Neuronal stem cell (in vitro differentiated cells): ENCODE measurements around the gene PAK6.

Experiments
- DNase-seq: peaks from one replicate; pipeline ENCODE4 v3.0.0-alpha.2; 2013; ENCODE audit warnings: low spot score
- H2AFZ ChIP-seq: one replicate; pipeline ENCODE4 v1.6.1; 2013; ENCODE audit warnings: mild to moderate bottlenecking, low read length, inconsistent platforms
- H2AK5ac ChIP-seq: 2 replicates; pipeline ENCODE4 v1.6.1; 2013; ENCODE audit warnings: low read depth, mild to moderate bottlenecking, inconsistent platforms, low read length, moderate library complexity, mixed read lengths
- H2BK120ac ChIP-seq: 2 replicates; pipeline ENCODE4 v1.6.1; 2013; ENCODE audit warnings: low read depth, mild to moderate bottlenecking, inconsistent platforms, low read length, moderate library complexity, mixed read lengths
- H2BK12ac ChIP-seq: one replicate; pipeline ENCODE4 v1.6.1; 2013; ENCODE audit warnings: low read length, inconsistent platforms
- H2BK15ac ChIP-seq: 2 replicates; pipeline ENCODE4 v1.6.1; 2013; ENCODE audit warnings: mild to moderate bottlenecking, low read length, inconsistent platforms, mixed read lengths
- H2BK5ac ChIP-seq: one replicate; pipeline ENCODE4 v1.6.1; 2013; ENCODE audit warnings: inconsistent platforms, mild to moderate bottlenecking, low read length, moderate library complexity
- H3K14ac ChIP-seq: one replicate; pipeline ENCODE4 v1.6.1; 2013; ENCODE audit warnings: low read length, inconsistent platforms
- H3K18ac ChIP-seq: 2 replicates; pipeline ENCODE4 v1.6.1; 2013; ENCODE audit warnings: low read length, inconsistent platforms
- H3K23ac ChIP-seq: 2 replicates; pipeline ENCODE4 v1.6.1; 2013; ENCODE audit warnings: low read depth, mild to moderate bottlenecking, mixed read lengths, low read length, inconsistent platforms; ENCODE audit not compliant: poor library complexity
- H3K27ac ChIP-seq: replicated peaks from 3 replicates; pipeline ENCODE4 v1.5.1; 2013; ENCODE audit warnings: low read length, inconsistent platforms
- H3K27me3 ChIP-seq, 3 experiments: 2 replicates each; pipeline ENCODE4 v1.6.1; 2013; ENCODE audit warnings: low read length in 3 of 3, mild to moderate bottlenecking in 2 of 3, inconsistent platforms in 1 of 3, low read depth in 1 of 3, mixed read lengths in 1 of 3, moderate library complexity in 1 of 3; ENCODE audit not compliant: control insufficient read depth in 3 of 3, insufficient read depth in 3 of 3
- H3K36me3 ChIP-seq, 2 donors: replicated peaks in 1 of 2; 2 replicates each; pipeline ENCODE4 v1.6.1; 2013; ENCODE audit warnings: low read length in 2 of 2; ENCODE audit not compliant: control insufficient read depth in 2 of 2, insufficient read depth in 2 of 2
- H3K4ac ChIP-seq: 2 replicates; pipeline ENCODE4 v1.6.1; 2013; ENCODE audit warnings: inconsistent platforms, mild to moderate bottlenecking, low read length, moderate library complexity
- H3K4me1 ChIP-seq, 2 donors: 1 replicate in 1 of 2; 2 replicates in 1 of 2; pipeline ENCODE4 v1.6.1; 2013; ENCODE audit warnings: low read length in 2 of 2, low read depth in 1 of 2; ENCODE audit not compliant: control insufficient read depth in 2 of 2, insufficient read depth in 1 of 2
- H3K4me2 ChIP-seq: one replicate; pipeline ENCODE4 v1.6.1; 2013; ENCODE audit warnings: mild to moderate bottlenecking, low read length, inconsistent platforms; ENCODE audit not compliant: insufficient read depth, poor library complexity, severe bottlenecking
- H3K4me3 ChIP-seq, 2 donors: 2 replicates each; pipeline ENCODE4 v1.5.1; 2013; ENCODE audit warnings: low read length in 2 of 2, mild to moderate bottlenecking in 2 of 2, inconsistent platforms in 1 of 2, moderate library complexity in 1 of 2
- H3K79me1 ChIP-seq: one replicate; pipeline ENCODE4 v1.6.1; 2013; ENCODE audit warnings: low read depth, mild to moderate bottlenecking, inconsistent platforms, low read length, moderate library complexity
- H3K9ac ChIP-seq: one replicate; pipeline ENCODE4 v1.6.1; 2013; ENCODE audit warnings: mild to moderate bottlenecking, low read depth, low read length, inconsistent platforms; ENCODE audit not compliant: poor library complexity
- H3K9me3 ChIP-seq, 2 donors: replicated peaks in 1 of 2; 2 replicates each; pipeline versions ENCODE3 to v1.6.1; 2013; ENCODE audit warnings: low read length in 2 of 2, mild to moderate bottlenecking in 2 of 2, inconsistent platforms in 1 of 2, low read depth in 1 of 2, mixed read lengths in 1 of 2, moderate library complexity in 1 of 2; ENCODE audit not compliant: control insufficient read depth in 2 of 2, insufficient read depth in 1 of 2
- H4K8ac ChIP-seq: one replicate; pipeline ENCODE4 v1.6.1; 2013; ENCODE audit warnings: low read depth, mild to moderate bottlenecking, inconsistent platforms, low read length, moderate library complexity
- H4K91ac ChIP-seq: one replicate; pipeline ENCODE4 v1.6.1; 2013; ENCODE audit warnings: low read length, low read depth, mild to moderate bottlenecking, inconsistent platforms; ENCODE audit not compliant: poor library complexity
- WGBS, 2 donors: extraction: QIAGEN DNeasy Blood & Tissue Kit; methylation state at CpG; one replicate each; pipeline ENCODE4 v1.1.7; 2013; ENCODE audit warnings: missing lambda C conversion rate in 2 of 2, mixed read lengths in 1 of 2; ENCODE audit not compliant: insufficient read length in 2 of 2, insufficient replicate concordance in 1 of 2; ENCODE audit errors: extremely low coverage in 2 of 2; 5-methylcytosine and 5-hydroxymethylcytosine counted together

The PAK6 gene

GRCh38 chr15:40247406-40247971 lies 8.6 kb downstream of the PAK6 start:
- no peak overlapping the region for H3K9ac ChIP-seq
- no peak for DNase-seq
- no peak overlapping the region for H2AK5ac ChIP-seq
- H2AFZ ChIP-seq = no peak overlapping the region
- no peaks in the 10 kb centered on the region for H3K36me3 ChIP-seq
- no CpG with 5 or more reads among the region's 12 CpGs for WGBS, 2 donors
- no peak overlapping the region for H3K14ac ChIP-seq
- no peak overlapping the region for H3K27ac ChIP-seq
- no peak overlapping the region for H2BK120ac ChIP-seq
- H4K8ac ChIP-seq = no peak overlapping the region
- H3K23ac ChIP-seq = no peak overlapping the region
- no peak overlapping the region for H2BK12ac ChIP-seq
- no peak overlapping the region for H2BK5ac ChIP-seq
- peaks cover 9 to 37% (median 23%) of the 10 kb centered on the region in 3 experiments for H3K27me3 ChIP-seq
- no peak overlapping the region for H3K4me2 ChIP-seq
- H4K91ac ChIP-seq = no peak overlapping the region
- H3K4me1 ChIP-seq = peaks cover 5 to 10% of the 10 kb centered on the region in 2 donors
- H3K4me3 ChIP-seq = no peak overlapping the region
- no peak overlapping the region for H2BK15ac ChIP-seq
- no peak overlapping the region for H3K4ac ChIP-seq
- no peak overlapping the region for H3K18ac ChIP-seq
- no peaks in the 10 kb centered on the region for H3K79me1 ChIP-seq
- no peaks in the 10 kb centered on the region for H3K9me3 ChIP-seq

GRCh38 chr15:40248006-40248783 lies 9.3 kb downstream of the PAK6 start:
- Histone ChIP-seq H4K91ac (no peak overlapping the region), H3K4me1 (peaks cover 6 to 10% of the 10 kb centered on the region in 2 donors), H3K23ac (peak overlapping the region; percentile 5), H3K14ac (peak overlapping the region; percentile 78), H3K36me3 (no peaks in the 10 kb centered on the region), H2BK120ac (no peak overlapping the region), H3K9me3 (no peaks in the 10 kb centered on the region), H3K4me3 (no peak overlapping the region), H3K4ac (no peak overlapping the region), H3K18ac (peak overlapping the region; percentile 69), H3K79me1 (no peaks in the 10 kb centered on the region), H2AK5ac (peak overlapping the region; percentile 56), H2BK15ac (peak overlapping the region; percentile 44), H2AFZ (no peak overlapping the region), H4K8ac (no peak overlapping the region), H3K9ac (no peak overlapping the region), H3K27ac (no peak overlapping the region), H3K27me3 (peaks cover 15 to 37% (median 30%) of the 10 kb centered on the region in 3 experiments), H3K4me2 (no peak overlapping the region), H2BK12ac (peak overlapping the region; percentile 87), H2BK5ac (no peak overlapping the region)
- no CpG with 5 or more reads among the region's 17 CpGs for WGBS, 2 donors
- DNase-seq = no peak

DNA sequence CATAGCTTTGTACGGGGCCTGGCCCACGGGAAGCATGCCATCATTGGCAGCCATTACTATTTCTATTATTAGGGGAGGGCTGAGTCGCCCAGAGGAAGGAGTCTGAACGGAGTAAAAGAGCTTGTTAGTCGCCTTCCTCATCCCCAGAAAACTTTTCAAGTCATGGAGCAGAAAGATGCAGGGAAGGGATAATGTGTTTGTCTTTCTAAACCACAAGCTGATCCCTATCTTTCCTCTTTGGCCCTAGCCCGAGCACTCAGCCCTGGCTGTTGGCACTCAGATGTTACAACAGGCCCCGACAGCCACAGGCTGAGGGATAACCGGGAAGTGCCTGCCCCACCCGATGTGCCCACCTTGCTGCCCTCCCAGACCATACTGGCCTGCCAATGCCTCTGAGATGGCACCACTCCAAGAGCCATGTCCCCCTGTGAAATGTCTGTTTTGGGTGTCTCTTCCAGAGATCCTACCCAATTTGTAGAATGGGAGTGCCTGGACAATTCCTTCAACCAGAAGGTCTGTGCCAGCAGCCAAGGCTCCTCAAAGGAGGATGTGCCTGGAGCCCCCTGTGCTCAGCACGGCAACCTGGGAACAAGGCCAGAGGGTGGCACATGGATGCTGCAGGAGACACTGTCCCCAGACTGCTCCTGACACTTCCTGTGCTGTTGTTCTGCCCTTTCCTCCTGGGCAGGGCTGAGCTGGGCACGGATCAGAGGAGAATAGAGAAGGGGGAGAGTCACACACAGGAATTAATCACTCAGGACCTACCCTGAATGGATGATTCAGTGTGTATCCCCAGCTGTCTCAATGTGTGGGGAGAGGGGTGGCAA lies 10.8 kb downstream of the PAK6 start:
- Histone ChIP-seq H2AFZ (no peak overlapping the region), H3K9ac (peak overlapping the region; percentile 70), H3K4me2 (no peak overlapping the region), H2BK120ac (no peak overlapping the region), H2AK5ac (no peak overlapping the region), H3K9me3 (no peaks in the 10 kb centered on the region), H3K23ac (no peak overlapping the region), H3K4ac (no peak overlapping the region), H2BK15ac (no peak overlapping the region), H3K27ac (no peak overlapping the region), H4K8ac (no peak overlapping the region), H3K79me1 (no peaks in the 10 kb centered on the region), H3K14ac (peak overlapping the region; percentile 4), H3K4me3 (peak overlapping the region in 1 of 2 donors; percentile 17), H3K18ac (no peak overlapping the region), H3K27me3 (peaks cover 20 to 48% (median 44%) of the 10 kb centered on the region in 3 experiments), H3K4me1 (peaks cover 7 to 10% of the 10 kb centered on the region in 2 donors), H3K36me3 (no peaks in the 10 kb centered on the region), H4K91ac (peak overlapping the region; percentile 1), H2BK12ac (peak overlapping the region; percentile 46), H2BK5ac (no peak overlapping the region)
- DNase-seq = no peak
- WGBS, 2 donors = no CpG with 5 or more reads among the region's 11 CpGs

GRCh38 chr15:40250304-40250656 lies 11.4 kb downstream of the PAK6 start:
- H3K18ac ChIP-seq = no peak overlapping the region
- no peaks in the 10 kb centered on the region for H3K9me3 ChIP-seq
- H2BK15ac ChIP-seq = no peak overlapping the region
- no peak overlapping the region for H3K4me2 ChIP-seq
- H4K91ac ChIP-seq = peak overlapping the region; percentile 1
- H4K8ac ChIP-seq = no peak overlapping the region
- H2BK12ac ChIP-seq = no peak overlapping the region
- H2BK120ac ChIP-seq = no peak overlapping the region
- H2AK5ac ChIP-seq = no peak overlapping the region
- H3K36me3 ChIP-seq = no peaks in the 10 kb centered on the region
- no peak overlapping the region for H3K4me3 ChIP-seq
- peaks cover 7 to 10% of the 10 kb centered on the region in 2 donors for H3K4me1 ChIP-seq
- H3K9ac ChIP-seq = no peak overlapping the region
- H3K14ac ChIP-seq = peak overlapping the region; percentile 4
- no peak overlapping the region for H2BK5ac ChIP-seq
- DNase-seq = no peak
- no peak overlapping the region for H3K23ac ChIP-seq
- H3K27me3 ChIP-seq = peaks cover 20 to 46% (median 44%) of the 10 kb centered on the region in 3 experiments
- no peak overlapping the region for H3K27ac ChIP-seq
- no CpG with 5 or more reads among the region's 8 CpGs for whole genome bisulfite sequencing, 2 donors
- H3K4ac ChIP-seq = no peak overlapping the region
- no peak overlapping the region for H2AFZ ChIP-seq
- no peaks in the 10 kb centered on the region for H3K79me1 ChIP-seq
